Upper lobe of right lung (tissue), 1 donor: Measurements from ENCODE around the gene LMO7. TPM values are rescaled to one million over a fixed set of nuclear protein-coding genes. Genes with fewer than 3 reads are reported as not detected.
"Not testable (repeated sequence)": the region's sequence is repeated elsewhere in the genome, so short reads cannot be mapped to it uniquely, and the experiment has no call there.

Source experiments
- ATAC-seq: fragments of 200-7000 bp; cut with Tn5 transposase; one replicate; pipeline ENCODE4 v1.9.1; 2020; ENCODE audit warnings: mild to moderate bottlenecking, moderate library complexity
- DNase-seq: peaks from one replicate; pipeline ENCODE4 v3.0.0-alpha.2; 2020
- H3K27ac ChIP-seq: fragments of 200-600 bp; one replicate; pipeline ENCODE4 v1.8.0; 2022
- H3K27me3 ChIP-seq: fragments of 200-600 bp; one replicate; pipeline ENCODE4 v1.8.0; 2022; ENCODE audit warnings: mild to moderate bottlenecking
- H3K36me3 ChIP-seq: fragments of 200-600 bp; one replicate; pipeline ENCODE4 v1.8.0; 2022
- H3K4me1 ChIP-seq: fragments of 200-600 bp; one replicate; pipeline ENCODE4 v1.8.0; 2022
- H3K4me3 ChIP-seq: fragments of 200-600 bp; one replicate; pipeline ENCODE4 v1.8.0; 2022; ENCODE audit warnings: mild to moderate bottlenecking
- H3K9me3 ChIP-seq: fragments of 200-600 bp; one replicate; pipeline ENCODE4 v1.8.0; 2022
- intact Hi-C: fragments of 100-400 bp; cut with DNase I; formaldehyde crosslinking; loops from one replicate; pipeline ENCODE4 v1.11.0; 2022
- total RNA-seq: library from RNA; stranded (reverse); fragmentation: NEBNext Ultra II Directional; extraction: Animal tissue kit (Norgen Biotek cat#: 25700); gene quantifications from one replicate; pipeline ENCODE4 v1.2.1, GENCODE V29; 2021
- TF ChIP-seq, protein P1 (sequence below): fragments of 200-600 bp; IDR thresholded peaks from one replicate; pipeline ENCODE4 v1.8.0; 2022; ENCODE audit warnings: antibody characterized with exemption
- donor health status: DM: no; HTN: yes; CAD: no; lungs with severe emphysema.

Gene LMO7
- total RNA-seq, 1 donor from 2014 or later, result 549 TPM

DNA sequence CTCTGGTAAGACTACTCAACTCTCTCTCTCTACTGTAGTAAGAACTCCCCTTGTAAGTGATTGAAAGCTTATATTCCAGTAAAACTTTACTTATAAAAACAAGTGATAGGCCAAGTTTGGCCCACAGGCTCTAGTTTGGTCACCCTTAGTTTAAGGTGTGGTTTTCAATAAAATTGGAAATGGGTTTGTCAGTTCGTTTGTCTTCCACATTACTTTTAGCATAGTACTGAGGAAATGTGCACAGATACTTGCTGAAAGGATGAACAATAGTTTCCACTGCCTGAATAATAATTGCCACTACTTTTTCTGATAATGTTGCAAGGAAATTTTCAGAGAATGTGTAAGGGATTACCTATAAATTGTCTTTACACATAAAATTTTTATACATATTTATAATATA lies 54.5 kb downstream of the LMO7 start:
- Histone ChIP-seq H3K36me3 (no peaks in the 10 kb centered on the region), H3K9me3 (no peaks in the 10 kb centered on the region), H3K4me3 (no peak overlapping the region), H3K27ac (no peak overlapping the region), H3K4me1 (no peaks in the 10 kb centered on the region), H3K27me3 (no peaks in the 10 kb centered on the region)
- intact Hi-C loops, result no loop called here
- ATAC-seq, result no peak
- TF ChIP-seq, protein P1, sequence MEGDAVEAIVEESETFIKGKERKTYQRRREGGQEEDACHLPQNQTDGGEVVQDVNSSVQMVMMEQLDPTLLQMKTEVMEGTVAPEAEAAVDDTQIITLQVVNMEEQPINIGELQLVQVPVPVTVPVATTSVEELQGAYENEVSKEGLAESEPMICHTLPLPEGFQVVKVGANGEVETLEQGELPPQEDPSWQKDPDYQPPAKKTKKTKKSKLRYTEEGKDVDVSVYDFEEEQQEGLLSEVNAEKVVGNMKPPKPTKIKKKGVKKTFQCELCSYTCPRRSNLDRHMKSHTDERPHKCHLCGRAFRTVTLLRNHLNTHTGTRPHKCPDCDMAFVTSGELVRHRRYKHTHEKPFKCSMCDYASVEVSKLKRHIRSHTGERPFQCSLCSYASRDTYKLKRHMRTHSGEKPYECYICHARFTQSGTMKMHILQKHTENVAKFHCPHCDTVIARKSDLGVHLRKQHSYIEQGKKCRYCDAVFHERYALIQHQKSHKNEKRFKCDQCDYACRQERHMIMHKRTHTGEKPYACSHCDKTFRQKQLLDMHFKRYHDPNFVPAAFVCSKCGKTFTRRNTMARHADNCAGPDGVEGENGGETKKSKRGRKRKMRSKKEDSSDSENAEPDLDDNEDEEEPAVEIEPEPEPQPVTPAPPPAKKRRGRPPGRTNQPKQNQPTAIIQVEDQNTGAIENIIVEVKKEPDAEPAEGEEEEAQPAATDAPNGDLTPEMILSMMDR, result no peak
- no peak for DNase-seq

DNA sequence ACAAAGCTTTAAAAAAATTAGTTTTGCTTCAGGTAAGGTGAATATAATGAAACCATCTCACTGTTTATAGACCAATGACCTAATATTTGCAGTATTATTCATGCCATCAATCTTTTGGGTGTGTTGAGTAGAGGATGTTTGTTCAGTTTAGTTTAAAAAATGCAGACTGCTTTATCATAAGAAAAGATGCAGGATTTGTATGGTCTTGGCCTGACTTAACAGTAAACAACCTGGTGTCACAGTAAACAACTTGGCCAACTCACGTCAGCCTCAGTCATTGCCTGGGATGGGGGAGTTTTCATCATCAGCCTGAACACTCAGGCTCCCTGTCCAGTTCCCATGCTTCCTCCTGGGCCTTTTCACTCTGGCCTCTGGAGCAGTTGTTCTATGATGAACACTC lies 55.1 kb downstream of the LMO7 start:
- intact Hi-C loops, result no loop called here
- Histone ChIP-seq H3K4me3 (no peak overlapping the region), H3K4me1 (peaks cover 3% of the 10 kb centered on the region), H3K27ac (no peak overlapping the region), H3K27me3 (no peaks in the 10 kb centered on the region), H3K36me3 (no peaks in the 10 kb centered on the region), H3K9me3 (no peaks in the 10 kb centered on the region)
- DNase-seq (no peak), ATAC-seq (no peak)
- TF ChIP-seq, protein P1, result no peak

DNA sequence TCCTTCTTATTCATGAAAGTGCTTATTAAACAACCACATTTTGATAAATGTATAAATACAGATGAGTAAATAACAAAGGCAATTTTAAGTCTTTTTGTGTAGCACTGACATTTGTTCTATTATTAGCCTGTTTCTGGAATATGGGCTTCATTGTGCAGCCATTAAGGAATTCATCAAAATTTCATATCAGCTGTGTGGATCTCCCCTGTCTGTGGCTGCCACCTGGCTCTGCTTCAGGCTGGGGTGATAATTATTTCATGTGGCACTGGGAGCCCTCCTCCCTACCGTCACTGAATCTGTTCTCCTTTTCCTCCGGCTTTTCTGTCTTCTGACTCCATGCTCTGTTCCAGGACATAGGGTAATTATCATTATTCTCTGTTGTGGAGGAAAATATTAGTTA lies 57.1 kb downstream of the LMO7 start:
- TF ChIP-seq, protein P1, result no peak
- Histone ChIP-seq H3K9me3 (no peaks in the 10 kb centered on the region), H3K27ac (no peak overlapping the region), H3K4me3 (no peak overlapping the region), H3K27me3 (no peaks in the 10 kb centered on the region), H3K36me3 (no peaks in the 10 kb centered on the region), H3K4me1 (peaks cover 4% of the 10 kb centered on the region)
- intact Hi-C loops, result no loop called here
- no peak for DNase-seq
- no peak for ATAC-seq

DNA sequence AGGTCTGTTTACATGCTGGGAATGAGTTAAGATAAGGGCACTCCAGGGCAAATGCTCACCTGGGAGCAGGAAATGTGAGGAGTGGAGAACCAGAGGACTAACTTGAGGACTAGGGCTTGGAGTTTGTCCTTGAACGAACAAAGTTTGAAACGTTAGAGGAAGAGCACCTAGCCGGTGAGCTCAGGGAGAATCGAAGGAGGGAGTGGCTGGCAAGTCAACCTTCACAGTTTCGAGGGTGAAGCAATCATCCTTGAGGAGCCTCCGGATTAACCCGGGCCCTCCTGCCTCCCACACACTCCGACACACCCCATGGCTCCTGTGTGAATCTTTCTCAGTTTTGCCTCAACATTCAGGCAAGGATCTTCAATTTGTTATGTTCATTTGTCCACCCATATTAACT lies 58.6 kb downstream of the LMO7 start:
- TF ChIP-seq, protein P1, result no peak
- H3K36me3 ChIP-seq, result no peaks in the 10 kb centered on the region
- no peaks in the 10 kb centered on the region for H3K9me3 ChIP-seq
- no peaks in the 10 kb centered on the region for H3K27me3 ChIP-seq
- no peak overlapping the region for H3K4me3 ChIP-seq
- no peak overlapping the region for H3K27ac ChIP-seq
- peak; percentile 66 for DNase-seq
- peaks cover 4% of the 10 kb centered on the region for H3K4me1 ChIP-seq
- intact Hi-C loops, result no loop called here
- ATAC-seq, result peak; percentile 79

DNA sequence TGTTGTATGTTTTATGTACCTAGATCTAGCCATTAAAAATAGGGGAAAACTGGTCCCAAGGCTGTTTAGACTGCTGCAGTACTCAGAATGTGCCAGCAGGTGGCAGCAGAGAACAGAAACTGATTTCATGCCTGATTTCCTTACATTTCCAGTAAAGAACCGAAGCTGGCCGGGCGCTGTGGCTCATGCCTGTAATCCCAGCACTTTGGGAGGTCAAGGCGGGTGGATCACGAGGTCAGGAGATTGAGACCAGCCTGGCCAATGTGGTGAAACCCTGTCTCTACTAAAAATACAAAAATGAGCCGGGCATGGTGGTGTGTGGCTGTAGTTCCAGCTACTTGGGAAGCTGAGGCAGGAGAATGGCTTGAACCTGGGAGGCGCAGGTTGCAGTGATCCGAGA lies 59.8 kb downstream of the LMO7 start:
- intact Hi-C loops, H3K4me3 ChIP-seq, H3K9me3 ChIP-seq, H3K27ac ChIP-seq, H3K27me3 ChIP-seq, H3K36me3 ChIP-seq, H3K4me1 ChIP-seq: not testable (repeated sequence)
- DNase-seq (peak; percentile 86), ATAC-seq (peak; percentile 93)
- TF ChIP-seq, protein P1, result peak; percentile 93

DNA sequence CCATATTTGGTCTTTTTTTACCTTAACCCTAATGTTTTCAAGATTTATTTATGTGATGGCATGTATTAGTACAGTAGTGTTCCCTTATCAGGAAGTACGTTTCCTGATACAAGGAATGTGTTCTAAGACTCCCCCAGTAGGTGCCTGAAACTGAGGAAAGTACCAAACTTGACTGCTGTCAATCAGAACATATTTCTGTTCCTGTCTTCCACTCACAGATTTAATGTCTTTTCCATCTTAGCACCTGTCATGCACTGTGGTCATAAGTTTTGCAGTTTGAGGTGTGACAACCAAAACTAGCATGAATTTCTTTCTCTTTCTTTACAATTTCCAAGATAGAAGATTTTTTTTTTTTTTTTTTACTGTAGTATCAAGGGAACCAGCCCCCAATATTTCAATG lies 62.9 kb downstream of the LMO7 start:
- no peaks in the 10 kb centered on the region for H3K36me3 ChIP-seq
- DNase-seq (no peak), ATAC-seq (no peak)
- H3K4me3 ChIP-seq, result no peak overlapping the region
- H3K4me1 ChIP-seq, result peaks cover 4% of the 10 kb centered on the region
- H3K27ac ChIP-seq, result no peak overlapping the region
- H3K27me3 ChIP-seq, result no peaks in the 10 kb centered on the region
- no peaks in the 10 kb centered on the region for H3K9me3 ChIP-seq
- intact Hi-C loops, result no loop called here
- TF ChIP-seq, protein P1, result no peak

DNA sequence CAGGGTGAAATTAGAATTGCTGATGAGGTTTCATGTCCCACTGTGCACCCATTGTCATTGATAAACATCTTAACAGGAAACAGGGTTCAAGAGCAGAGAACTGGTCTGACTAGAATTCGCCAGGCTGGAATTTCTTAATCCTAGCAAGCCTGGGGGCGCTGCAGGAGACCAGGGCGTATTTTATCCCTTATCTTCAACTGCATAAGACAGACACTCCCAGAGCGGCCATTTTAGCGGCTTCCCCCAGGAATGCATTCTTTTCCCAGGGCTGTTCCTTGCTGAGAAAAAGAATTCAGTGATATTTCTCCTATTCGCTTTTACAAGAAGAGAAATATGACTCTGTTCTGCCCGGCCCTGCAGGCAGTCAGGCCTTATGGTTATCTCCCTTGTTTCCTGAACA lies 63.6 kb downstream of the LMO7 start:
- H3K4me1 ChIP-seq, result not testable (repeated sequence)
- intact Hi-C loops, result loop anchor here (10.0 kb wide), 1 partner anchor 145 kb away; no protein-coding TSS in a partner anchor

More for the DNA sequence above, 63.6 kb downstream of the LMO7 start:
- H3K27me3 ChIP-seq, DNase-seq, H3K27ac ChIP-seq, H3K9me3 ChIP-seq, ATAC-seq, H3K4me3 ChIP-seq, H3K36me3 ChIP-seq: not testable (repeated sequence)
